RKO (cell line): ENCODE results near the gene MYBPC2.

Source experiments
- DNase-seq: peaks from one replicate; pipeline ENCODE4 v3.0.0-alpha.2; 2016; ENCODE audit warnings: low spot score

Gene MYBPC2

DNA sequence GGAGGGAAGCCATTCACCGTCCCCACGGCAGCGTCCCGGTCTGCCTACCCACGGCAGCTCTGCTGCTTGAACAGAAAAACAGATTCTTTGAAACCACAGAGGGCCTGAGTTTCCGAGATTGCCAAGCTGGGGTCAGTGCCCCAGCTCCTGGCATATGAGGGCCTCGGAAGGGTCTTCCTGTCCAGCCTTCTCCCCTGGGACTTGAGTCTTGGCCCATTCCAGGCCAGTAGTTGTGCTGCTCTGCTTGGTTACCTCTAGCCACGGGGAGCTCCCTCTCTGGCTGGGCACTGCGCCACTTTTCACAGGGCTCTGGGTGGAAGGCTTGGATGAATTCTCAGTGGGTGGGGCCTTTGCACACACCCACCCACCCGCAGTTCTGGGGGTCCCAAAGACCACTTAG is 22.6 kb upstream of the MYBPC2 start:
- DNase-seq, result no peak

DNA sequence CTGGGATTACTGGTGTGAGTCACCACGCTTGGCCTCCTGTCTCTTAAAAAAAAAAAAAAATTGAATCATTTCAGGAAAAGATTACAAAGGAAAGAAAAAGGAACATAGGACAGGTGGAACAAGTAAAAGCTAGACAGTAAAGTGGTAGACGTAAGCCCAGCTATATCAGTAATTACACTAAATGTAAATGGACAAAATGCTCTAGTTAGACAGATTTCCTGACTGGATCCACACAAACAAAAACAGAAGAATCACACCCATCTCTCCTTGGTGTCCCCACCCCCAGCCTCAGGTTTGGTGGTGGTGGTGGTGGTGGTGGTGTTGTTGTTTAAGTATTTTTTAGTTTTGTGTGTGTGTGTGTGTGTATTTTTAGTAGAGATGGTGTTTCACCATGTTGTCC is 20.3 kb upstream of the MYBPC2 start:
- no peak for DNase-seq

DNA sequence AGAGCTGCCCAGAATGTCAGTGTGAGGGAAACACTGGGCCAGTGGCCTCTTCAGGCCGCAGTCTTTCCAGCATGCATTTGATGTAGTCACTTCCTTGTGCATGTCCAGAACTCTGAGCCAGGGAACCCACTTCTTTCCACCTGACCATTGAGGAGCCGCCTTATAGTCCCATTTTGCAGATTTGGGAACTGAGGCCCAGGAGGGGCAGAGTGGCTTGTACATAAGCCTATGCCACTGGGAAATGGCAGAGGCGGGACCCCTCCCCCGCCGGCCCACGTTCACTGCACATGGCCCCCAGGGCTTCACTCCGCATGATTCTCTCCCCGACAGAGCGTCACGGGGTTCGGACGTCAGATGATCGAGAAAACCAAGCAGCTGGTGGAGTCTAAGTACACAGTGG is 19.6 kb upstream of the MYBPC2 start:
- no peak for DNase-seq

DNA sequence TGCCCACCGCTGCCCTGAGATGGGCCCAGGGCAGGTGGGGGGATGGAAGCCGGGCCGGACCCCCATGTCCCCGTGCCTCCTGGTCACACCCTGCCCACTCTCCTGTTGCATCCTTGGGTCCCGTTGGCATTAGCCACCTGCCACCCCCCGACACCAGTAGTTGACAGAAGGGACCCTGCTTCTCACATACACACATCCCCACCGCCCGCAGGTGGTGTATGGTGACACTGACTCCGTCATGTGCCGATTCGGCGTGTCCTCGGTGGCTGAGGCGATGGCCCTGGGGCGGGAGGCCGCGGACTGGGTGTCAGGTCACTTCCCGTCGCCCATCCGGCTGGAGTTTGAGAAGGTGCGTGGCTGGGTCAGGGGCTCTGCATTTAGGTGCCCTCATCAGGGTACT is 19.2 kb upstream of the MYBPC2 start:
- no peak for DNase-seq

DNA sequence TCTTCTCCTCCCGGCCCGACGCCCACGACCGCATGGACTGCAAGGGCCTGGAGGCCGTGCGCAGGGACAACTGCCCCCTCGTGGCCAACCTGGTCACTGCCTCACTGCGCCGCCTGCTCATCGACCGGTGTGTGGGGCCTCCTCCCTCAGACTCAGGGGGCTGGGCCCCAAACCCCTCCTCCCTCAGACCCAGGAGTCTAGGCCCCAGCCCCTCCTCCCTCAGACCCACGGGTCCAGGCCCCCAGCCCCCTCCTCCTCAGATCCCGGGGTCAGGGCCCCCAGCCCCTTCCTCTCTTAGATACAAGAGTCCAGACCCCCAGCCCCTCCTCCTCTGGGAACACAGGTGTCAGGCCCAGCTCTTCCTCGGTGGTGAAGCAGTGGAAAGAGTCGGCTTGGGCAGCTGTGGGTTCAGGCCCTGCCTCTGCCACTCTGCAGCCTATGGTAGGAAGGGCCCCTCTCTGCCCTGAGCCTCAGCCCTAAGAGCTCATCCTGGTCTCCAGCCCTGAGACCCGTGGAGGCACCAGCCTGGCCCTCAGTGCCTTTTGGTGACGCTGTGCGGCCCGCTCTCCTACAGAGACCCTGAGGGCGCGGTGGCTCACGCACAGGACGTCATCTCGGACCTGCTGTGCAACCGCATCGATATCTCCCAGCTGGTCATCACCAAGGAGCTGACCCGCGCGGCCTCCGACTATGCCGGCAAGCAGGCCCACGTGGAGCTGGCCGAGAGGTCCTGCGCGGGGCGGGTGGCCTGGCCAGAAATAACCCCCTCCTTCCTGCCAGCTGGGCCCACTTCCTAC is 17.6 kb upstream of the MYBPC2 start:
- no peak for DNase-seq

DNA sequence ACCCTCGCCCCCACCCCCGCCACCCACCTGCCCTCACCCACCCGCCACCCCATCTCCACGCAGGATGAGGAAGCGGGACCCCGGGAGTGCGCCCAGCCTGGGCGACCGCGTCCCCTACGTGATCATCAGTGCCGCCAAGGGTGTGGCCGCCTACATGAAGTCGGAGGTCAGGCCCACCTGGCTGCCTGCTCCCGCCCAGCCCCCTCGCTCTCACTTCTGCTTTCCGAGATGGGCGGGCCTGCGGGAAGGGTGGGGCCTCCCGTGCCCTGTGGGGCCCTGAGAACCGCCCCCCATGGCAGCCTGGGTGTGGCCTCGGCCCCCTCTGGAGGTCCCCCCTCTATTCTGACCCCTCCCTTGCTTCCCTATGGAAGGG is 17.0 kb upstream of the MYBPC2 start:
- DNase-seq, result no peak

DNA sequence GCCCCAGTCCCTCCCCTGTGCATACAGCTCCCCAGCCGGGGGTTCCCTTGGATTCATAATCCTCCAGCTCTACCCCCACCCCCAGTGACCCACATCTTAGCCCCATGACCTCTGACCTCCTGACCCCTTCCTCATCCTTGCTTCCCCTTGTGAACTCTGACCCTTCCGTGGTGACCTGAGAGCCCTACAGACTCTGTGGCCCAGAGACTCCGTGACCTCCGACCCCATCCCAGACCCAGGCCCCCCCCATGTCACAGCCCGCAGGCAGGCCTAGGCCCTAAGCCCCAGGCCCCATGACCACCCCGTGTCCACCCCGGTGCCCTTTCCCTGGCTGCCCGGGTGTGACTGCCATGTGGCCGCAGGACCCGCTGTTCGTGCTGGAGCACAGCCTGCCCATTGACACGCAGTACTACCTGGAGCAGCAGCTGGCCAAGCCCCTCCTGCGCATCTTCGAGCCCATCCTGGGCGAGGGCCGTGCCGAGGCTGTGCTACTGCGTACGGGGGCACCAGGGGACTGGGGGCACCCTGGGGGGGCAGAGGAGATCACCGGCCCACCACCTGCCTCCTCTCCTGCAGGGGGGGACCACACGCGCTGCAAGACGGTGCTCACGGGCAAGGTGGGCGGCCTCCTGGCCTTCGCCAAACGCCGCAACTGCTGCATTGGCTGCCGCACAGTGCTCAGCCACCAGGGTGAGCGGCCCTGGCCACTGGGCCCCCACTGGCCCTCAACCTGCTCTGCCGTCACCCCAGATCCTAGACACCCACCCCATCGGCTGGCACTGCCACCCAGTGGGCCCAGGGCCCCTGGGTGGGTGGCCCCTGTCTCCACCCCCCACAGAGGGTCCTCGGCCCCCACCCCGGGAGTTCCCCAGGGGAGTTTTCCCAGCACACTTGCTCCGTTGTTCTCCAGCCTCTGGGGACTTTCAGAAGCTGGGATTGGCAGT is 16.4 kb upstream of the MYBPC2 start:
- DNase-seq, result no peak

DNA sequence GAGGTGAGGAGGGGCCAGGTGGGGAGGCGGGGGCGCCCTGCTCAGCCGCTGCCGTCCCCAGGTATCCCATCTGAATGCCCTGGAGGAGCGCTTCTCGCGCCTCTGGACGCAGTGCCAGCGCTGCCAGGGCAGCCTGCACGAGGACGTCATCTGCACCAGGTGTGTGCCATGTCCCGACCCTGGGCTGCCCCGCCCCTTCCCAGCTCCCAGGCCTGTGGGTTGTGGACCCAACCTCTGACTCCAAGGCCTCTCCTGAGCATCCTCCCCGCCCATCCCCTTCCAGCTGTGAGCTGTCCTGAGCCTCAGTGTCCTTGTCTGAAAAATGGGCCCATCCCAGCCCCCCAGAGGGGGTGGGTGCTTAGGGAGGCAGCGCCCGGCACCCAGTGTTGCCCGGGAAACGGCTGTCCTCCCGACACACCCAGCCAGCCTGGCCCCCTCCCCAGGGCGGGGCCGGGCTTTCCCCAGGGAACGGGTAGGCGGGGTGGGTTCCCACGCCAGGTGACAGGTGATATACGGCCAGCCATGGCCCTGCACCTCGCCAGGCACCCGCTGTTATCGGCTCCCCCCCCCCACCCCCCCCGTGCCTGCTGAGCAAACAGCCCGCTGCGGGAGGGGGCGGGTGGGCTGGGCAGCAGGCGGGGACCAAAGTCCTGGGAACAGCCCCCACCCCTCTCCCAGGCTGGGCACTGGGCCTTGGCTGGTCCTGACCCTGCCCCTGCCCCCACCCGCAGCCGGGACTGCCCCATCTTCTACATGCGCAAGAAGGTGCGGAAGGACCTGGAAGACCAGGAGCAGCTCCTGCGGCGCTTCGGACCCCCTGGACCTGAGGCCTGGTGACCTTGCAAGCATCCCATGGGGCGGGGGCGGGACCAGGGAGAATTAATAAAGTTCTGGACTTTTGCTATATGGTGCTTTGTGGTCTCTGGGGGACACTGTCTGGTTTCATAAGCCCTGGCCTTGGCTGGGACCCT is 15.3 kb upstream of the MYBPC2 start:
- no peak for DNase-seq

DNA sequence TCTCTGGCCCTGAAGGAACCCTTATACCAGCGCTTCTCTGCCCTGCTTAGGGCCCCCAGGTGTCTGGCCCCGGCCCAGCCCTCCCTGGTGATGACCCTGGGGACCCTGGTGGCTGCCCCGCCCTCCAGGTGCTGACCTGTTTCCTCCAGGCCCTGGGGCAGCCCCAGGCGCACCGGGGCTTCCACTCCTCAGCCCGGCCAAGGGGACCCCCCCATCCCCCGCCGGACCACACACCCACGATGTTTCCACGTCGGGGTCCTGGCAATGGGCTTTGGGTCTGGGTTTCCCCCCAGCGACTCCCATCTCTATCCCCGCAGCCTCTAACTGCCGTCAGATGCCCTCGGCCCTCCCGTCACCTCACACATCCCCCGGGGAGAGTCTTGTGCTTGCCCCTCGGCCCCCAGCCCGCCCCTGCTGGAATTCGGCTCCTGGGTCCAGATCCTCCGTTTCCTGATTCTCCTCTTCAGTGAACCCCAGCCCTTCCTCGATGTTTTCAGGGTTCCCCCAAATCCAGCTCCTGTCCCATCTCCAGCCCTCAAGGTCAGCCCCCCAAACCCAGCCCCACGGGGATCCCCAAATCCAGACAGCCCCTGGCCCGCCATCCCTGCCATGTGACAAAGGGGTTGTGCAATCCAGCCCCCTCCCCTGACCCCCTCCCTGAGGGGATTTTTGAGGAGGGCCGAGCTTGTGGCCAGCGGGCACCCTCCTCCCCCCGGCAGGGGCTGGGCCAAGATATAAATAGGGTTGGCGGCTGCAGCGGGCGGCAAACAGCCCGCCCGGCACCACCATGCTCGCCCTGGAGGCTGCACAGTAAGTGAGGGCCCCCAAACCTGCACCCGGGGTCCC is 14.3 kb upstream of the MYBPC2 start, which contains the start of gene SPIB:
TSS of gene SPIB (plus strand) at position 763 of the 846 bp plus-strand sequence. CDS start at position 788, 25 bp downstream.
- no peak for DNase-seq

DNA sequence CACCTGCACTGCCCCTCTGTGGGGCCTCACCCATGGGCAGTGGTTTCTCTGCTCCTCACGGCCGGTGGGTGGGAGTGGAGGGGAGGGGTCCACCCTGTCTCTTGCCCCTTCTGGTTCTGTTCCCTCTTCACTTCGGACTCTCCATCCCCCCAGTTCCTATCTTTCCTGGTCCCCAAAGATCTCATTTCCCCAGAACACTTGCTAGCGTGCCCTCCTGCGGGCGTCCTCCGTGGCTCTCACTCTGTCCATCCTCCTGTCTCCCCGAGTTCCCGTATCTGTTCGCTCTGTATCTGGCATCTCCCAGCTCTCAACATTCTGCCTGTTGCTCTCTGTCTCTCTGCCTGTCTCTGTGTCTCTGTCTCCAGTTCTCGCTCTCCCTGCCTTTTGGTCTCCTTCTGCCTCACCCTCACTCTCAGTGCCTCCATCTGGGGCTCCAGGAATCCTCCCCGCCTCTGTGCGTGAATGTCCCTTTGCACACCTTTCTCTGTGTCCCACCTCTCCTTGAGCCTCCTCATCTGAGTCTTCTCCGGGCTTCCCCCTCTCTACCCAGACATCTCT is 13.6 kb upstream of the MYBPC2 start:
- DNase-seq, result no peak

DNA sequence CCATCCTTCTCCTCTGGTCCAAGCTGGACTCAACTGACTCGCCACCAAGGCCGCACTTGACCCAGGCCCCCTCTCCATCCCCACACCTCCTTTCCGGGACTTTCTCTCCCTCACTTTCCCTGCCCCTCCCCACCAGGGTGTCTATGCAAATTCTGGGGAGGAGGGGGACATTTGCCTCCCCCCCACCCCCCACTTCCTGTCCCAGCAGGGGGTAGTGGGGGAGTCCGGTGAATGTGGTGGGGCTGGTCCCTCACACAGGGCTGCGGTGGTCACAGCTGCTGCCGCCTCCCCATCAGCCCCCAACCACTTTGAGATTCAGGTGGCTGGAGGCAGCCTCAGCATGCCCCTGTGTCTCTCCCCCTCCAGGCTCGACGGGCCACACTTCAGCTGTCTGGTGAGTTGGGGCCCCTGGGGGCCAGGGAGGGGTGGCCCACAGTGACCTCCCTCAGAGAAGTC is 13.1 kb upstream of the MYBPC2 start:
- DNase-seq, result no peak

DNA sequence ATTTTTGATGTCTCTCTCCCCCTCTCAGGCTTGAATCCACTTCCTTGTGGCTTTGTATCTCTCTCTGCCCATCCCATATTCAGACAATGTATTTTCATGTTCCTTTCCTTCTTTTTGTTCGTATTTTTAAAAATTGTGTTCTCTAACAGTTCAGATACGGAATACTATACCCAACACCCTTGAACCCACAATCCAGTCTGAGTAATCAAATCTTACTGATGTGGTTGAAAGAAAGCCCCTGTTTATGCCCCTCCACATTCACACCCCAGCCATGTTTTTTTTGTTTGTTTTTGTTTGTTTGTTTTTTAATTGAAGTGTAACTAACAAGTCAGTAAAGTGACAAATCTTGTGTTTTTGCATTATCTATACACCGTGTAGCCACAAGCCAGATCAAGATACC is 12.6 kb upstream of the MYBPC2 start:
- DNase-seq, result no peak

DNA sequence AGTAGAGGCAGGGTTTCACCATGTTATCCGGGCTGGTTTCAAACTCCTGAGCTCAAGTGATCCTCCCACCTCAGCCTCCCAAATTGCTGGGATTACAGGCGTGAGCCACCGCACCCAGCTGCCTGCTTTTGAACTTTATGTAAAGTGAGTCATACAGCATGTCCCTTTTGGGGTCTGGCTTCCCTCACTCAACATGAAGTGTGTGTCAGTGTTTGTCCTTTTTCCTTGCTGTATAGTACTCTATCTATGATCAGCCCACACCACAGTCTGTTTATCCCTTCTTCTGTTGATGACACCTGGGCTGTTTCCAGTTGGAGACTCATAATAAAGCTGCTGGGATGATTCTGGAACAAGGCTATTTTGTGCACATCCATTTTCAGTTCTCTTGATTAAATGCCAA is 11.9 kb upstream of the MYBPC2 start:
- no peak for DNase-seq

DNA sequence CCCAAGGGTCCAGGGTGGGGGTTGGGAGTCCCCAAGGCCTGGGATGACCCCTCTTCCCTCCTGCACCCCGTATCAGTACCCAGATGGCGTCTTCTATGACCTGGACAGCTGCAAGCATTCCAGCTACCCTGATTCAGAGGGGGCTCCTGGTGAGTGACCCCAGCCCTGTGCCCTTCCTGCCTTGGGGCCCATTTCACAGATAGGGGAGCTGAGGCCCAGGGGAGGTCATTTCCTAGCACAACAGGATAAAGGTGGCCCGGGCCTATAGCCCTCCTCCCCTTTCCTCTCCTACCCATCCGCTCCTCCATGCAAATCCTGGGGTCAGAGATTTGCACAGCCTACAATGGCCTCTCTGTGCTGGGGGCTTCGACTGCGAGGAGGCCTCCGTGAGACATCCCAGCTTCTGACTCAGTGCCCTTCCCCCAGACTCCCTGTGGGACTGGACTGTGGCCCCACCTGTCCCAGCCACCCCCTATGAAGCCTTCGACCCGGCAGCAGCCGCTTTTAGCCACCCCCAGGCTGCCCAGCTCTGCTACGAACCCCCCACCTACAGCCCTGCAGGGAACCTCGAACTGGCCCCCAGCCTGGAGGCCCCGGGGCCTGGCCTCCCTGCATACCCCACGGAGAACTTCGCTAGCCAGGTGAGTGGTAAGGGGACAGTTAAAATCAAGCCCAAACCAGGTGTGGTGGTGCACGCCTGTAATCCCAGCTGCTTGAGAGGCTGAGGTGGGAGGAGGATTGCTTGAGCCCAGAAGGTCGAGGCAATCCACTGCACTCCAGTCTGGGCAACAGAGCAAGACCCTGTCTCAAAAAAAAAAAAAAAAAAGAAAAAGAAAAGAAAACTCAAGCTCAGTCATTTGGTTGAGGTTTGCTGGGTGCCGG is 10.1 kb upstream of the MYBPC2 start:
- DNase-seq, result no peak

DNA sequence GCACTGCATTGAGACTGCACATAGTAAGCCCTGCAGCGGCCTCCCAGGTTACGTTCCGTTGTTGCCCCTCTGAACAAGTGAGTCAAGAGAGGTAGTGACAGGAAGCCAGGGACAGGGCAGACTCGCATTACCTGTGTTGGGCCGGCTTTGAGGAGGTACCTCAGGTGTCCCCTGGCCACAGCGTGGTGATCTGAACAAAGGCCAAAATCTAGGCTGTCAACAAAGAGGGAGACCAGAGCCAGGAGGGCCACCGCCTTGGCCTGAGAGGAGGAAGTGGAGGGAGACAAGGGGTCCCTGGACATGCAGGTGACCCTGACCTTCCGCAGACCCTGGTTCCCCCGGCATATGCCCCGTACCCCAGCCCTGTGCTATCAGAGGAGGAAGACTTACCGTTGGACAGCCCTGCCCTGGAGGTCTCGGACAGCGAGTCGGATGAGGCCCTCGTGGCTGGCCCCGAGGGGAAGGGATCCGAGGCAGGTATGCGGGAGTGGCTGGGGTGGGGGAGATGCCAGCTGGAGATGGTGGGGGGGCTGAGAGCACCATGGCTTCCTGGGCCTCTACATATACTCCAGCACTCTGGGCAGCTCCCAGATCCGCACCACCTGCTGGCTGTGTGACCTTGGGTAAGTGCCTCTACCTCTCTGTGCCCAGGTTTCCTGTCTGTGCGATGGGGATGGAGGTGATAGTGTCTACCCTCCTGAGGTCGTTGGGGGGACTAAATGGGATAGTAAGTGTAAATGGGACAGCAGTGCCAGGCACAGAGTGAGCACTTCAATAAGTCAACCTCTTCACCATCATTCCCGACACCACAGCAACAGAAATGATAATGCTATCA is 9.2 kb upstream of the MYBPC2 start:
- no peak for DNase-seq

DNA sequence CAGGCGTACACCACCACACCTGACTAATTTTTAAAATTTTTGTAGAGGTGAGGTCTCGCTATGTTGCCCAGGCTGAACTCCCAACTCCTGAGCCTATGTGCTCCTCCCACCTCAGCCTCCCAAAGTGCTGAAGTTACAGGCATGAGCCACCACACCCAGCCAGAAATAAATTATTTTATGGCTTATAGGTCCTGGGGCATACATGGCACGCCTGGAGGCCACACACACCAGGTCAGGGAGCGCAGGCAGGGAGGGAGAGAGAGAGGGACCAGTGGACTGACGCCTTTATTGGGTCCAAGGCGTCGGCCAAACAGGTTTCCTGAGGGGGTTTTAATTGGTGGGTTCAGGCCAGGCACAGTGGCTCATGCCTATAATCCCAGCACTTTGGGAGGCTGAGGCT is 7.1 kb upstream of the MYBPC2 start:
- DNase-seq, result no peak

DNA sequence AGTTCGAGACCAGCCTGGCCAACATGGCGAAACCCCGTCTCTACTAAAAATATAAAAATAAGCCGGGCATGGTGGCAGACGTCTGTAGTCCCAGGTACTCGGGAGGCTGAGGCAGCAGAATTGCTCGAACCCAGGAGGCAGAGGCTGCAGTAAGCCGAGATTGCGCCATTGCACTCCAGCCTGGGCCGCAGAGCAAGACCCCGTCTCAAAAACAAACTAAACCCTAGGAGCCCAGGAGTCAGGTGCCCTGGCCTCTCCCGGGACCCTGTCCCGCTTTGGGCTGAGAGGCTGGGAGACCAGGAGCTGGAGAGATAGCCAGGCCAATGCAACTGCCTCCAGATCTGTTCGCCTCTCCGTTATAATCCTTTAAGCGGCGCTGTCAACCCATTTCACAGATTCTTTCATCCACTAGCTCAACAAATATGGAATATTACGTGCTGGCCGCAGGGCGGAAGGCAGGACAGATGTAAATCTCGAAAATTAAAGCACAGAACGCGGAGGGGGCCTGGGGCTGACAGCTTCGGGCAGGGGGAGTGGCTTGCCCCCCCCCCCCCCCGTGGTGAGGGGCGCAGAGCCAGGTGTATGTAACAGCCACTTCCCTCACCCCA is 5.3 kb upstream of the MYBPC2 start:
- no peak for DNase-seq

DNA sequence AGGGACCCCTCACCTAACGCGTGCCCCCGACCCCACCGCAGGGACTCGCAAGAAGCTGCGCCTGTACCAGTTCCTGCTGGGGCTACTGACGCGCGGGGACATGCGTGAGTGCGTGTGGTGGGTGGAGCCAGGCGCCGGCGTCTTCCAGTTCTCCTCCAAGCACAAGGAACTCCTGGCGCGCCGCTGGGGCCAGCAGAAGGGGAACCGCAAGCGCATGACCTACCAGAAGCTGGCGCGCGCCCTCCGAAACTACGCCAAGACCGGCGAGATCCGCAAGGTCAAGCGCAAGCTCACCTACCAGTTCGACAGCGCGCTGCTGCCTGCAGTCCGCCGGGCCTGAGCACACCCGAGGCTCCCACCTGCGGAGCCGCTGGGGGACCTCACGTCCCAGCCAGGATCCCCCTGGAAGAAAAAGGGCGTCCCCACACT is 4.7 kb upstream of the MYBPC2 start:
- DNase-seq, result no peak
